ENCODE results near the gene ZIC1. TPM values are rescaled to one million over a fixed set of nuclear protein-coding genes. Genes with fewer than 3 reads are reported as not detected.

Gene ZIC1
- total and polyA plus RNA-seq, 2 of the 13 experiments (the other 11 are each of a cell fraction or from before 2014, with no cell fraction given) = not detected

DNA sequence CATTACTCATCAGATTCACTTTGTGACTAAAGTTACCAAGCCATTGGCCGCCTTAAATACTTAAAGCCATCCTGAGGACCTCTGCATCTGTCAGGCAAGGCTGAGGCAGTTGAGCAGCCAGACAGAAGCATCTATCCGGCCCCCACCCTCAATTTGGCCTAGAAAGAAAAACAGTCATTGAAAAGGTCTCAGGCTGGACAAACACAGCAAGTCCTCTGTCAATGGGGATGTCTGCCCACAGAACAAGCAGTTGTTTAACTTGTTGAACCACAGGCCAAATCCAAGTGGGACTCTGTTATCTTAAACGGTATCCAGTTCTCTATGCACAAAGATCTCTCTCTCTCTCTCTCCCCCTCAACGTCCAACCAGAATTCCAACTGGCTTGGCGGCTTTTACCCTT, 5.7 kb upstream of the ZIC1 start:
- Histone ChIP-seq H3K9ac (ENCODE audit: insufficient read depth, low read depth, low read length) (no peak overlapping the region), H3K27me3 (ENCODE audit: control insufficient read depth in 1 of 2, insufficient read depth in 2 of 2, low read length in 2 of 2) (peaks cover 2 to 53% of the 10 kb centered on the region in 2 experiments), H3K9me3 (ENCODE audit: low read length) (no peaks in the 10 kb centered on the region), H4K20me1 (ENCODE audit: insufficient read depth, low read length) (no peaks in the 10 kb centered on the region), H3K79me2 (ENCODE audit: insufficient read depth, low read length) (no peaks in the 10 kb centered on the region), H3K27ac (ENCODE audit: extremely low read length, insufficient read depth, low read length) (no peak overlapping the region), H2AFZ (ENCODE audit: low read length) (no peak overlapping the region), H3K4me3 (replicated peaks in 1 of 3; ENCODE audit: insufficient read depth in 1 of 3, low read depth in 2 of 3, low read length in 3 of 3) (no peak overlapping the region), H3K4me1 (ENCODE audit: insufficient read depth, low read length) (no peaks in the 10 kb centered on the region), H3K36me3 (replicated peaks in 1 of 2; ENCODE audit: control insufficient read depth in 1 of 2, insufficient read depth in 2 of 2, low read length in 2 of 2) (no peaks in the 10 kb centered on the region), H3K4me2 (ENCODE audit: low read depth, low read length) (no peak overlapping the region)
- DNase-seq (ENCODE audit: low spot score) = no peak
- intact Hi-C loops (cut with micrococcal nuclease; ENCODE audit: unreplicated experiment) = no loop called here
- in situ Hi-C loops (cut with HindIII; ENCODE audit: extremely low pct_ligation_motif_present, low pct_unique_long_range_greater_than_20kb) = no loop called here
- WGBS (ENCODE audit: low lambda C conversion rate) = 8% methylated on average over 5 of the region's 5 CpGs
- POLR2A ChIA-PET = no interaction called here
- TF ChIP-seq POLR2AphosphoS5 (IDR thresholded peaks at IDR 0.05; ENCODE audit: low read depth, low read length) (no peak), ZSCAN25 (CRISPR knock-in tag; IDR thresholded peaks at IDR 0.05) (no peak), ZNF7 (CRISPR knock-in tag; IDR thresholded peaks at IDR 0.05) (no peak), ZNF562 (CRISPR knock-in tag; IDR thresholded peaks at IDR 0.05; ENCODE audit: borderline replicate concordance) (no peak), ZNF598 (CRISPR knock-in tag; IDR thresholded peaks at IDR 0.05; ENCODE audit: borderline replicate concordance) (no peak), ISL2 (CRISPR knock-in tag; IDR thresholded peaks at IDR 0.05) (no peak), ZNF260 (CRISPR knock-in tag; IDR thresholded peaks at IDR 0.05; ENCODE audit: borderline replicate concordance, low read depth) (no peak), ZNF550 (CRISPR knock-in tag; IDR thresholded peaks at IDR 0.05; ENCODE audit: borderline replicate concordance) (no peak), ZNF678 (CRISPR knock-in tag; IDR thresholded peaks at IDR 0.05) (no peak)
- TF ChIP-seq, protein P1, sequence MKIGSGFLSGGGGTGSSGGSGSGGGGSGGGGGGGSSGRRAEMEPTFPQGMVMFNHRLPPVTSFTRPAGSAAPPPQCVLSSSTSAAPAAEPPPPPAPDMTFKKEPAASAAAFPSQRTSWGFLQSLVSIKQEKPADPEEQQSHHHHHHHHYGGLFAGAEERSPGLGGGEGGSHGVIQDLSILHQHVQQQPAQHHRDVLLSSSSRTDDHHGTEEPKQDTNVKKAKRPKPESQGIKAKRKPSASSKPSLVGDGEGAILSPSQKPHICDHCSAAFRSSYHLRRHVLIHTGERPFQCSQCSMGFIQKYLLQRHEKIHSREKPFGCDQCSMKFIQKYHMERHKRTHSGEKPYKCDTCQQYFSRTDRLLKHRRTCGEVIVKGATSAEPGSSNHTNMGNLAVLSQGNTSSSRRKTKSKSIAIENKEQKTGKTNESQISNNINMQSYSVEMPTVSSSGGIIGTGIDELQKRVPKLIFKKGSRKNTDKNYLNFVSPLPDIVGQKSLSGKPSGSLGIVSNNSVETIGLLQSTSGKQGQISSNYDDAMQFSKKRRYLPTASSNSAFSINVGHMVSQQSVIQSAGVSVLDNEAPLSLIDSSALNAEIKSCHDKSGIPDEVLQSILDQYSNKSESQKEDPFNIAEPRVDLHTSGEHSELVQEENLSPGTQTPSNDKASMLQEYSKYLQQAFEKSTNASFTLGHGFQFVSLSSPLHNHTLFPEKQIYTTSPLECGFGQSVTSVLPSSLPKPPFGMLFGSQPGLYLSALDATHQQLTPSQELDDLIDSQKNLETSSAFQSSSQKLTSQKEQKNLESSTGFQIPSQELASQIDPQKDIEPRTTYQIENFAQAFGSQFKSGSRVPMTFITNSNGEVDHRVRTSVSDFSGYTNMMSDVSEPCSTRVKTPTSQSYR (CRISPR knock-in tag; IDR thresholded peaks at IDR 0.05; ENCODE audit: borderline replicate concordance) = no peak
- TF ChIP-seq, protein P2, sequence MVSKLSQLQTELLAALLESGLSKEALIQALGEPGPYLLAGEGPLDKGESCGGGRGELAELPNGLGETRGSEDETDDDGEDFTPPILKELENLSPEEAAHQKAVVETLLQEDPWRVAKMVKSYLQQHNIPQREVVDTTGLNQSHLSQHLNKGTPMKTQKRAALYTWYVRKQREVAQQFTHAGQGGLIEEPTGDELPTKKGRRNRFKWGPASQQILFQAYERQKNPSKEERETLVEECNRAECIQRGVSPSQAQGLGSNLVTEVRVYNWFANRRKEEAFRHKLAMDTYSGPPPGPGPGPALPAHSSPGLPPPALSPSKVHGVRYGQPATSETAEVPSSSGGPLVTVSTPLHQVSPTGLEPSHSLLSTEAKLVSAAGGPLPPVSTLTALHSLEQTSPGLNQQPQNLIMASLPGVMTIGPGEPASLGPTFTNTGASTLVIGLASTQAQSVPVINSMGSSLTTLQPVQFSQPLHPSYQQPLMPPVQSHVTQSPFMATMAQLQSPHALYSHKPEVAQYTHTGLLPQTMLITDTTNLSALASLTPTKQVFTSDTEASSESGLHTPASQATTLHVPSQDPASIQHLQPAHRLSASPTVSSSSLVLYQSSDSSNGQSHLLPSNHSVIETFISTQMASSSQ (IDR thresholded peaks at IDR 0.05; ENCODE audit: low read depth) = no peak
- TF ChIP-seq, protein P2 (CRISPR knock-in tag; IDR thresholded peaks at IDR 0.05; ENCODE audit: borderline replicate concordance) = no peak
- TF ChIP-seq, protein P3, sequence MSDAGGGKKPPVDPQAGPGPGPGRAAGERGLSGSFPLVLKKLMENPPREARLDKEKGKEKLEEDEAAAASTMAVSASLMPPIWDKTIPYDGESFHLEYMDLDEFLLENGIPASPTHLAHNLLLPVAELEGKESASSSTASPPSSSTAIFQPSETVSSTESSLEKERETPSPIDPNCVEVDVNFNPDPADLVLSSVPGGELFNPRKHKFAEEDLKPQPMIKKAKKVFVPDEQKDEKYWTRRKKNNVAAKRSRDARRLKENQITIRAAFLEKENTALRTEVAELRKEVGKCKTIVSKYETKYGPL (CRISPR knock-in tag; IDR thresholded peaks at IDR 0.05) = no peak
- TF ChIP-seq, protein P4, sequence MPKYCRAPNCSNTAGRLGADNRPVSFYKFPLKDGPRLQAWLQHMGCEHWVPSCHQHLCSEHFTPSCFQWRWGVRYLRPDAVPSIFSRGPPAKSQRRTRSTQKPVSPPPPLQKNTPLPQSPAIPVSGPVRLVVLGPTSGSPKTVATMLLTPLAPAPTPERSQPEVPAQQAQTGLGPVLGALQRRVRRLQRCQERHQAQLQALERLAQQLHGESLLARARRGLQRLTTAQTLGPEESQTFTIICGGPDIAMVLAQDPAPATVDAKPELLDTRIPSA (CRISPR knock-in tag; IDR thresholded peaks at IDR 0.05; ENCODE audit: borderline replicate concordance) = no peak
- no TSS peak for BruUV-seq (replicated peaks)
- ATAC-seq = no peak
- CTCF ChIA-PET (ENCODE audit: low intra/inter-chr PET ratio, low total read pairs) = no interaction called here
- FAIRE-seq = no peak
